Sigmoid colon (tissue), 7 donors: Measurements from ENCODE around the gene PCNX3. TPM values are rescaled to one million over a fixed set of nuclear protein-coding genes. Genes with fewer than 3 reads are reported as not detected.

Source experiments
- DNase-seq: peaks from one replicate; pipeline ENCODE4 v3.0.0-alpha.2; 2019
- H3K27ac ChIP-seq, 4 donors: fragments of 200-600 bp; sonication (generic); one replicate each; pipeline ENCODE4 v1.5.1; 2016 to 2019; ENCODE audit warnings: mild to moderate bottlenecking in 1 of 4
- H3K27me3 ChIP-seq, 3 donors: fragments of 200-600 bp; sonication (generic); one replicate each; pipeline ENCODE4 v1.5.1; 2019; ENCODE audit warnings: mild to moderate bottlenecking in 1 of 3
- H3K36me3 ChIP-seq, 4 donors: fragments of 200-600 bp; sonication (generic); one replicate each; pipeline ENCODE4 v1.5.1; 2016 to 2019
- H3K4me1 ChIP-seq, 4 donors: fragments of 200-600 bp; sonication (generic); one replicate each; pipeline ENCODE4 v1.5.1; 2017 to 2019
- H3K4me3 ChIP-seq, 4 donors: fragments of 200-600 bp; sonication (generic); one replicate each; pipeline ENCODE4 v1.5.1; 2017 to 2019; ENCODE audit warnings: mild to moderate bottlenecking in 2 of 4, moderate library complexity in 1 of 4
- H3K9me3 ChIP-seq, 4 donors: fragments of 200-600 bp in 3 of 4; sonication (generic) in 3 of 4; one replicate each; pipeline versions ENCODE4 v1.5.1 to v1.6.1; 2013 to 2019
- CTCF ChIP-seq, 4 experiments: fragments of 450-650 bp in 3 of 4; fragments of 200-600 bp in 1 of 4; IDR thresholded peaks; one replicate each; pipeline ENCODE4 v1.5.1; 2016 to 2019; ENCODE audit warnings: antibody characterized with exemption in 4 of 4, mild to moderate bottlenecking in 3 of 4, moderate library complexity in 2 of 4
- EP300 ChIP-seq, 4 donors: sonication (generic); formaldehyde crosslinking; IDR thresholded peaks; one replicate each; pipeline ENCODE4 v1.6.1; 2017; ENCODE audit warnings: antibody characterized with exemption in 4 of 4
- POLR2A ChIP-seq, 2 donors: fragments of 450-650 bp; IDR thresholded peaks; one replicate each; pipeline ENCODE4 v1.6.1; 2016; ENCODE audit warnings: antibody characterized with exemption in 2 of 2, mild to moderate bottlenecking in 2 of 2, moderate library complexity in 2 of 2
- POLR2AphosphoS5 ChIP-seq, 4 donors: sonication (generic); formaldehyde crosslinking; IDR thresholded peaks; one replicate each; pipeline ENCODE4 v1.6.1; 2017; ENCODE audit warnings: antibody characterized with exemption in 4 of 4
- WGBS, 2 donors: extraction: QIAGEN DNeasy Blood & Tissue Kit; methylation state at CpG; one replicate each; pipeline ENCODE4 v1.1.7; 2013; 5-methylcytosine and 5-hydroxymethylcytosine counted together
- intact Hi-C: fragments of 100-400 bp; cut with DNase I; formaldehyde crosslinking; loops from one replicate; pipeline ENCODE4 v1.15.1; 2023
- polyA plus RNA-seq, 3 donors: library from polyadenylated mRNA; stranded (reverse); fragments of 200-250 nt; gene quantifications; one replicate each; pipeline ENCODE4 v1.2.3, GENCODE V29; 2013
- total RNA-seq, 4 donors: library from RNA; depleted of rRNA; stranded (reverse); fragments of >200 nt; gene quantifications; one replicate each; pipeline ENCODE4 v1.1.0, GENCODE V29; 2016
- donor health status: healthy with polysubstance abuse.
- donor health status: Bipolar disorder and iron deficiency.
- donor health status: healthy.

The PCNX3 gene
- total and polyA plus RNA-seq, 7 donors = 6.0 to 35.0 (median 11.0) TPM

DNA sequence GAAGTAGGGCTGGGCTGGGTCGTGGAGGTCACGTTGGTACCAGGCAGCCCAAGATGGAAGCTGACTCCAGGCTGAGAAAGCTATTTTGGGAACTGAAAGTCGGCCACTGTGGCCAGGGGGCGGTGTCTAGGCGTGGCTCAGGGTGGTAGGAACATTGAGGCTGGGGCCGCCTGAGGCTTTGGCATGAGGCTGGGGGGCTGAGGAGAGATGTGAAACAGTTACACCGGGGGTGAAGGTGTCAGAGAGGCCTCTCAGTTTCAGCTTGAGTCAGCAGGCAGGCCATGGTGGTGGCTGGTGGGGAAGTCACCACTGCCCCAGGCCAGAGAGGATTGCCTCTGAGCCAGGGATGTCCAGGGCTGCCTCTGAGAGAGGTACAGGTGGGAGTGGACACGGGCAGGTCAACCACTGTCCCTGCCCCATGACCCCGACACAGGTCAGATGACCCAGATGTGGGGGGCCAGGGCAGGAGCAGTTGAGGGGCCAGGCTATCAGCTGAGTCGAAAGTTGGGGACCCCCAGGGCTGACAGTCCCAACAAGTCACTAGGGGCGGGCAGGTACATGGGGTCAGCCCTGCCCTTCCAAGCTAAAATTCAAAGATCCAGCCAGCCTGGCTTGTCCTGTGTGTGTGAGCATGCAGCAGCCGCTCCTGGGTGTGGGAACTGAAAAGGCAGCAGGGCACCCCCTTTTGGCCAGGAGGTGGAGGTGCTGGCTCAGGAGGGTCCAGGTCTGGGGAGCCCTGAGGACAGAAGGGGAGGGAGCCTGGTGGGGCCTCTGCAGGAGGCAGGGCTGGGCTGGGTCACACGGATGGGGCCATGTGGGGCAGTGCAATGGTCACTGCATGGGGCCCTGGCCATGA is 27.1 kb upstream of the PCNX3 start:
- WGBS, 2 donors = 44 to 48% methylated on average over 13 of the region's 13 CpGs
- Histone ChIP-seq H3K27me3 (no peaks in the 10 kb centered on the region), H3K27ac (peak overlapping the region; percentile 77 to 98 (median 82)), H3K36me3 (peaks cover 15 to 77% (median 45%) of the 10 kb centered on the region in 4 donors), H3K4me1 (peaks cover 0 to 77% (median 64%) of the 10 kb centered on the region in 4 donors), H3K4me3 (no peak overlapping the region), H3K9me3 (no peaks in the 10 kb centered on the region)
- peak; percentile 86 for DNase-seq
- intact Hi-C loops = no loop called here
- TF ChIP-seq POLR2A (IDR thresholded peaks at IDR 0.05) (no peak), CTCF (IDR thresholded peaks at IDR 0.05) (peak; percentile 21 to 49 (median 40)), EP300 (IDR thresholded peaks at IDR 0.05) (no peak), POLR2AphosphoS5 (IDR thresholded peaks at IDR 0.05) (no peak)

GRCh38 chr11:65589444-65590239 is 25.9 kb upstream of the PCNX3 start:
- Histone ChIP-seq H3K36me3 (peaks cover 10 to 65% (median 37%) of the 10 kb centered on the region in 4 donors), H3K4me1 (peaks cover 0 to 73% (median 62%) of the 10 kb centered on the region in 4 donors)
- intact Hi-C loops = no loop called here

DNA sequence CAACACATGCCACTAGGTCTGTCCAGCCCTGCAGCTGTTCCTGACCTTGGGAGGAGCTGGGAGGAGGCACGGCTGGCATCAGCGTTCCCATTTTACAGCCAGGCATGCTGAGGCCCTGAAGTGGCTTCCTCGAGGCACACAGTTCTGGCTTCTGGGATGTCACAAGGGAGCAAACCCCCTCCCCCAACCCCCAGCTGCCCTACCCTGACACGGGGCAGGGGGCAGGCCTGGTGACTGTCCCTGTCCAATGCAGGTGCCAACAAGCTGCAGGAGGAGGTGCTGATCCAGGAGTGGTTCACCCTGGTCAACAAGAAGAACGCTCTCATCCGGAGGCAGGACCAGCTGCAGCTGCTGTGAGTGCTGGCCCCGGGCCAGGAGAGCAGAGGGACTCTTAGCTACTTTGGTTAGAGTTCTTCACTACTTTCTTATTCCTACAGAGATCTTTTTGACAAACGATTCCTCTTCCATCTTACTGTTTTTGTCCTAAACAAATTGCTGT is 25.3 kb upstream of the PCNX3 start:
- peak; percentile 84 for DNase-seq
- intact Hi-C loops = no loop called here
- Histone ChIP-seq H3K4me1 (peaks cover 0 to 70% (median 61%) of the 10 kb centered on the region in 4 donors), H3K27ac (peak overlapping the region in 3 of 4 donors; percentile 57 to 81 (median 77)), H3K36me3 (peaks cover 7 to 59% (median 34%) of the 10 kb centered on the region in 4 donors), H3K9me3 (no peaks in the 10 kb centered on the region), H3K4me3 (no peak overlapping the region), H3K27me3 (no peaks in the 10 kb centered on the region)
- TF ChIP-seq POLR2AphosphoS5 (IDR thresholded peaks at IDR 0.05) = peak in 1 of 4 donors; percentile 15
- TF ChIP-seq EP300 (IDR thresholded peaks at IDR 0.05) = no peak
- 56 to 67% methylated on average over 8 of the region's 8 CpGs for WGBS, 2 donors

More at GRCh38 chr11:65589444-65590239, 25.9 kb upstream of the PCNX3 start:
- 76 to 86% methylated on average over 9 of the region's 9 CpGs for WGBS, 2 donors
- peak; percentile 66 for DNase-seq
- no peaks in the 10 kb centered on the region for H3K9me3 ChIP-seq
- H3K27ac ChIP-seq = peak overlapping the region; percentile 77 to 98 (median 82)
- no peak overlapping the region for H3K4me3 ChIP-seq
- TF ChIP-seq POLR2AphosphoS5 (IDR thresholded peaks at IDR 0.05) (no peak), CTCF (IDR thresholded peaks at IDR 0.05) (no peak), EP300 (IDR thresholded peaks at IDR 0.05) (no peak), POLR2A (IDR thresholded peaks at IDR 0.05) (no peak)
- H3K27me3 ChIP-seq = no peaks in the 10 kb centered on the region

- WGBS, 2 donors = 19 to 57% methylated on average over 106 of the region's 106 CpGs
- H3K27ac ChIP-seq = peak overlapping the region; percentile 18 to 81 (median 53)
- peaks cover 7 to 50% (median 30%) of the 10 kb centered on the region in 4 donors for H3K36me3 ChIP-seq
- TF ChIP-seq EP300 (IDR thresholded peaks at IDR 0.05) = no peak
- TF ChIP-seq POLR2A (IDR thresholded peaks at IDR 0.05) = no peak
- no peak for TF ChIP-seq CTCF (IDR thresholded peaks at IDR 0.05)
- peak; percentile 15 to 20 (median 18) for TF ChIP-seq POLR2AphosphoS5 (IDR thresholded peaks at IDR 0.05)
- DNase-seq = peak; percentile 76
- peak overlapping the region in 1 of 4 donors; percentile 9 for H3K4me3 ChIP-seq
- intact Hi-C loops = loop anchor here (2.0 kb wide), 1 partner anchor 15 kb away; the partner anchor contains the start of gene EHBP1L1
- no peaks in the 10 kb centered on the region for H3K9me3 ChIP-seq
- no peaks in the 10 kb centered on the region for H3K27me3 ChIP-seq
- H3K4me1 ChIP-seq = peaks cover 0 to 54% (median 47%) of the 10 kb centered on the region in 4 donors
These were observed 23.4 kb upstream of the PCNX3 start for GRCh38 chr11:65591939-65592857.
